Iris pigment epithelial cell (primary cell): Measurements from ENCODE around the gene C11orf98.
A peak's percentile ranks its signal among the peaks of the same experiment; 100 is the strongest.
"Not testable (repeated sequence)": the region's sequence is repeated elsewhere in the genome, so short reads cannot be mapped to it uniquely, and the experiment has no call there.

ENCODE experiments used
- DNase-seq: peaks from one replicate; pipeline ENCODE4 v3.0.0-alpha.2; 2011; ENCODE audit warnings: low read depth

Gene C11orf98

DNA sequence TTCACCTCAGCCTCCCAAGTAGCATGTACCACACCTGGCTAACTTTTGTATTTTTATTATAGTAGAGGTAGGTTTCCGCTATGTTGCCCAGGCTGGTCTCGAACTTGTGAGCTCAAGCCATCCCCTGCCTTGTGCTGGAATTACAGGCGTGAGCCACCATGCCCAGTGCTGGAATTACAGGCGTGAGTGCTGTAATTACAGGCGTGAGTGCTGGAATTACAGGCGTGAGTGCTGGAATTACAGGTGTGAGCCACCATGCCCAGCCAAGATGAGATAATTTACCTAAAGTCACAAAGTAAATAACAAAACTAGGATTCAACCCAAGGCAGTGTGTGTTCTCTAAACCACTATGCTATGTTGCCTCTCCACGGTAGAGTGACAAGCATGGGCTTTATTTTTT is 17.5 kb upstream of the C11orf98 start:
- no peak for DNase-seq

- DNase-seq = peak; percentile 82
Observed at GRCh38 chr11:62680825-62681240, 15.8 kb upstream of the C11orf98 start.

- peak; percentile 87 for DNase-seq
Observed at GRCh38 chr11:62678770-62679696, 14.0 kb upstream of the C11orf98 start, which contains the start of gene UBXN1. Gene UBXN1 (minus strand): TSS chr11:62679073. CDS start chr11:62678923, 150 bp downstream.

DNA sequence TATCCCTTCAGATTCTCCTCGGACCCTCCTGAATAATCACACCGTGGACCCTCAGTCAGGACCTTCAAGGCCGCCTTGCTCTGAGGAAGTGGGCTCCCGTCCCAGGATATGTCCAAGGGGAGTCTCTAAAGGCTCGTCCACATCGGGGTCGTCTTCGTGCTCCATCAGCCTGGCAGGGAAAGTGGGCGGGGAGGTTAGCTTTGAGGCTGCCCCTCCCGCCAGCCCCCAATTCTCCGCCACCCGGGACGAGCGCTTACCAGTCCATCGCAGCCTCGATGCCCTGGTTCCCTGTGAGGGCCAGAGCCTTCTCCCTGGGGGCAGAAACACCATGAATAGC is 13.4 kb upstream of the C11orf98 start:
- DNase-seq = no peak

DNA sequence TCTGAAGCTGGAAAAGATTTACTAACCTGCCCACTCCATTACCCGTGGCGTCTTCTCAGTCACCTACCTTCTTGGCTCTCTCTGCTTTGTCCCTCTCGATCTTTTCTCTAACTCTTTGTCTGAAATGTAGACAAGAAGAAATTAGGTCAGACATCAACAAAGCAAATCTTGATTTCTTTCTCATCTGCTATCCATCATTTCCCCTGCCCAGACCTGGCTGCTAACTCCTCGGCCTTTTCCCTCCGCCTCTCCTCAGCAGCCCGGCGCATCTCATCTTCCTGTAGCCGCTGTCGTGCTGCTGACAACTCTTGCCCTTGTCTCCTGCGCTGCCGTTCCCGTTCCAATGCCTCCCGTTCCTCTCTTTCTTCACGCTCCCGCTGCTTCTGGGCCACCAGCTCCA is 12.7 kb upstream of the C11orf98 start:
- DNase-seq = no peak

GRCh38 chr11:62677156-62677555 is 12.1 kb upstream of the C11orf98 start:
- DNase-seq = no peak

GRCh38 chr11:62676698-62677097 is 11.7 kb upstream of the C11orf98 start:
- no peak for DNase-seq

GRCh38 chr11:62675415-62675814 is 10.4 kb upstream of the C11orf98 start:
- not testable (repeated sequence) for DNase-seq

DNA sequence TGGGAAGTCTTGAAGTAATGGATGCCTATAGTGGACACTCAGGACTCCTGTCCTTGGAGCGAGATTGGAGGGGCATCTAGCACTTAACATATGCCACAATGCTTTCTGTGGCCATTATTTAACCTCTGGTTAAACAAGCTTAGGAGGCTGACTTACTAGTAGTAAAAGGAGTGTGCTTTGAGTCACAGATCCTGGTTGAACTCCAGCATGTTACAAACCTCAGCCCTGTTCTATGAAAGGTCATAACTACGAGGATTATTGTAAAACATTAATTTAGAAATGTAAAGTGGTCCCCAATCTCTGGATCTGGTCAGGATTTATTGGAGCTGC is 8.2 kb upstream of the C11orf98 start:
- DNase-seq = peak; percentile 42

GRCh38 chr11:62671608-62672389 is 6.8 kb upstream of the C11orf98 start, which contains the start of the genes LBHD1 and UQCC3:
Gene LBHD1 (minus strand): TSS chr11:62672267. CDS start chr11:62670031, 2,236 bp downstream.
Gene UQCC3 (plus strand): TSS chr11:62671673. CDS start chr11:62671746, 73 bp downstream.
- DNase-seq = peak; percentile 88

- DNase-seq = no peak
Observed at GRCh38 chr11:62671236-62671607, 6.2 kb upstream of the C11orf98 start.

DNA sequence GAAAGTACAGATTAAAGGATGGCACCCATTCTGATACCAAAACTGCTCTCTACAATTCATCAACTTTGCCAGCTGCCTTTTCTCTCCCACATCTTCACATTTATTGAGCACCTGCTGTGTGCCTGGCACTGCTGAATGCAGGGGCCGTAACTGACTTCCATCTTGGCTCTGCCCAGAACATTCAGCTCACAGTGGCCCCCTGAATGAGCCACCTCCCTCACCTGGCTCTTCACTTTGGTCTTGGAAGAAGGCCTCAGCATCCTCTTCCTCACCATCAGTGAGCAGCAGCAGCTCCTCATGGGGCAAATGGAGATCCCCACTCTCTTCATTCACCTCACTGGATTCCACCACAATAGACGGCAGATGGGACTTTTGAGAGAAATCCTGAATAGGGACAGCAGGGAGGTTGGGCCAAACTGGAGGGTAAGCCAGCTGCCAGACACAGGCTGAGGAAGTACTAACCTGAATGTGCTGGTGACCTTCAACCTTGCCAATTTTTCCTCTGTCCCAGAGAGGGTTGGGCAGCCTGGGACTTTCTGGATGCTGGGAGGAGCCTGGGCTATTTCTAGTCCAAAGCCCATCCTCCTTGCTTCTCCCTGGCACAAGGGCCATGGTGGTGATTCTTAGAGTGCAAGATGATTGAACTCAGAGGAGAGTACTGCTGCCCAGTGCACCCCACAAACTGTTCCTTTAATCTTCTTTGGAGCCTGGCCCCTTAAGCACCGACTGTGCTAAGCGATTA is 4.6 kb upstream of the C11orf98 start:
- no peak for DNase-seq

DNA sequence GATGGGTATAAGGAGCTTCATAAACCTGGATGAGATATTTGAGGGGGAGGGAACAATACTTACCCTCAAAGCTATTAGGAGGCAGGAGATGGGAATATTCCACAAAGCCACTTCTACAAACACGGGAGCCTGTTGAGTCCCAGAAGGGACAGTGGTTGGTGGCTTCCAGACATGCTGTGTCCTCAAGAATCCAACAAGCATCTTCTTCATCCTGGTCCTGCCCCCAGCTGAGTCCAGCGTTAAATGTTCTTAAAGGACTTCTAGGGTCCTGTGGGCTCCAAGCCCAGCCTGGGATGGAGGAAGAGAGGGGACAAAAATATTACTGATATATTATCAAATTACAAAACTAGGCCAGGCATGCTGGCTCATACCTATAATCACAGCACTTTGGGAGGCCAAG is 2.5 kb upstream of the C11orf98 start:
- DNase-seq = no peak

GRCh38 chr11:62666259-62666926 is 1.4 kb upstream of the C11orf98 start:
- DNase-seq = no peak

- DNase-seq = peak; percentile 87
Observed at GRCh38 chr11:62665599-62666258, 719 bp upstream of the C11orf98 start.

DNA sequence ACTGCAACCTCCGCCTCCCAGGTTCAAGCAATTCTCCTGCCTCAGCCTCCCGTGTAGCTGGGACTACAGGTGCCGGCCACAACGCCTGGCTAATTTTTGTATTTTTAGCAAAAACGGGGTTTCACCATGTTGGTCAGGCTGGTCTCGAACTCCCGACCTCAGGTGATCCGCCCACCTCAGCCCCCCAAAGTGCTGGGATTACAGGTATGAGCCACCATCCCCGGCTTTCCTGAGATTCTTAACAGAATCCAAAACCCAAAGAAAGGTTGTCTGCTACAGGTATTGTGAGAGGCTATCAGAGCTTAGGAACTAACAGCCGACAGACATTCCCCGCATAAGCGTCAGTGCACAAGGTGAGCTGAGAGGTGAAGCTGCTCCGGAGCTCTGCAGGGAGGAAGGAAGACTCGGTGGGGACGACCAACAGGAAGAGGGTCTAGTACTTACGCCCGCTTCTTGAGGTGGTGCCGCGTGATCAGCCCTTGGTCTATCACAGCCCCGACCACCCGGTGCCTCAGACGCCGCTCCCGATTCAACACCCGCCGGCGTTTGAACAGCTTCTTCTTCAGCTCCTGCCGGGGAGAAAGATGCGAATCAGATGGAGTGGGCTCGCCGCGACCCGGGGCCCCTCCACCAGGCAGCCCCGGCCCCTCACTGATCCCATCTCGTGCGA is 470 bp downstream of the C11orf98 start:
- DNase-seq = peak; percentile 58

DNA sequence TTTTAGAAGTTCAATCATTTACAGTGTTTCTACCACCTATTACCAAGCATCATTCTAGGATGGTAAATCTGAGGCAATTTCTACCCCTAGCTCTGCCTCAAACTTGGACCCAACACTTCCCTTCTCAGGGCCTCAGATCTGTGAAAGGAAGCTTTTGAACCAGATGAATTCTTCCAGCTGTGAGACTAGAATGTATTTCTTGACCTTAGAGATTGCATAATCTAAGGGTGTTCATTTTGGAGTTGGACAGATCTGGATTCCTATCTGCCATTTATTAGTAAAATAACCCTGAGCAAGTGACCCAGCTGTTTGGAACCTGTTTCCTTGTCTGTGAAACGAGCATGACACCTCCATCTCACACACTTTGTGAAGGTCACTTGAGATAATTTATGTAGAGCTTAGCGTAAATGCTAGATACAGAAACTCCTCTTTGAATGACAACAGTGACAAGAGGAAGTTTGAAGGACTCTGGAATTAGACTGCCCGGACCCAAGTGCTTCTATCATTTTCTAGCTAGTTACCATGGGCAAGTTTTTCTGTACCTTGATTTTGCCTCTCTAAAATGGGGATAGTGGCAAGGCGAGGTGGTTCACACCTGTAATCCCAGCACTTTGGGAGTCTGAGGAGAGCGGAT is 8.1 kb downstream of the C11orf98 start:
- DNase-seq = no peak

GRCh38 chr11:62654297-62654696 is 10.7 kb downstream of the C11orf98 start:
- no peak for DNase-seq

DNA sequence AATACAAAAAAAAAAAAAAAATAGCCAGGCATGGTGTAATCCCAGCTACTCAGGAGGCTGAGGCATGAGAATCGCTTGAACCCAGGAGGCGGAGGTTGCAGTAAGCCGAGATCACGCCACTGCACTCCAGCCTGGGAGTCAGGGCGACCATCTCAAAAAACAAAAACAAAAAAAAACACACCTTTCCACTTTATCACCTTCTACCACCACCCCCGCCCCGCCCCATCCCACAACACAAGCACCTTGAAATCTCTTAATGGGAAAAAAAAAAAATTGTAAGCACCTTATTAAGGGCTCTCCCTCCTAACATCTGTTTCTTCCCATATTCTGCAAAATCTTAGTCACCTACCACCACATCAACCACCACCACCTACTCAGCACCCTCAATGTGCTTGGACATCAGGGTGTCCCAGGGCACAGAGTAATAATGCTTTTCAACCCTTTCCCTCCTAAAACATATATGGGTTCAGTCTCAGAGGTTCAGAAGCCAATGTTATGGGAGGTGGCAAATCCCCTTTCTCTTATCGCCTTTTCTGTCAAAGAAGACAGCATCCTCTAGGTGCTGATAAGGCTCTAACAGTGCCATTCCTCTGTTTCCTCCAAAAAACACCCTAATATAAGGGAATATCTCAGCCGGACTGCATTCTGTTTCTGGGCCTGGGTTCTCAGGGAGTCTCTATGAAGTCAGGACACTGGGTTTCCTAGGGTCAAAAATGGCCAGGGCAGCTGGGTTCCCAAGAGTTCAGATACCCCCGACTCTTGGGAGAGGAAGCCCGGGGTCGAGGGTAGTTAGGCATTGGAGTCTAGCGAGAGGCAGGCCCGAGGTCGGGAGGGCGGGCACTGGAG is 12.6 kb downstream of the C11orf98 start:
- no peak for DNase-seq
